Gastrocnemius medialis (tissue), 4 donors: ENCODE data around the gene NTRK1. TPM values are rescaled to one million over a fixed set of nuclear protein-coding genes. Genes with fewer than 3 reads are reported as not detected.

ENCODE experiments used
- ATAC-seq, 2 donors: fragments of 150-250 bp; one replicate each; pipeline ENCODE4 v1.9.1; 2016
- DNase-seq, 2 donors: peaks; one replicate each; pipeline ENCODE4 v3.0.0-alpha.2; 2019
- H3K27ac ChIP-seq, 4 donors: fragments of 200-600 bp; sonication (generic); 1 replicate in 1 of 4; 2 replicates in 3 of 4; pipeline ENCODE4 v1.5.1; 2016 to 2018; ENCODE audit warnings: mild to moderate bottlenecking in 2 of 4, moderate library complexity in 1 of 4
- H3K27me3 ChIP-seq, 3 donors: fragments of 200-600 bp; sonication (generic) in 2 of 3; 1 replicate in 1 of 3; 2 replicates in 2 of 3; pipeline versions ENCODE4 v1.5.1 to v1.6.0; 2016 to 2019; ENCODE audit warnings: mild to moderate bottlenecking in 1 of 3, moderate library complexity in 1 of 3
- H3K36me3 ChIP-seq, 2 donors: fragments of 200-600 bp; sonication (generic) in 1 of 2; one replicate each; pipeline ENCODE4 v1.5.1; 2017 to 2018
- H3K4me1 ChIP-seq, 2 donors: fragments of 200-600 bp; sonication (generic) in 1 of 2; one replicate each; pipeline ENCODE4 v1.5.1; 2016 to 2017; ENCODE audit warnings: mild to moderate bottlenecking in 2 of 2
- H3K4me3 ChIP-seq, 4 donors: fragments of 200-600 bp; sonication (generic) in 3 of 4; 1 replicate in 1 of 4; 2 replicates in 3 of 4; pipeline ENCODE4 v1.5.1; 2016 to 2019; ENCODE audit warnings: mild to moderate bottlenecking in 2 of 4
- H3K9me3 ChIP-seq, 3 donors: fragments of 200-600 bp; sonication (generic) in 2 of 3; 1 replicate in 1 of 3; 2 replicates in 2 of 3; pipeline ENCODE4 v1.5.1; 2016 to 2019
- CTCF ChIP-seq, 5 experiments: fragments of 450-650 bp in 3 of 5; fragments of 200-600 bp in 2 of 5; sonication (generic) in 2 of 5; IDR thresholded peaks in 4 of 5; conservative IDR thresholded peaks in 1 of 5; 1 replicate in 4 of 5; 2 replicates in 1 of 5; pipeline ENCODE4 v1.5.1; 2016 to 2019; ENCODE audit warnings: antibody characterized with exemption in 5 of 5, mild to moderate bottlenecking in 3 of 5, moderate library complexity in 3 of 5
- POLR2A ChIP-seq, 2 donors: fragments of 450-650 bp; IDR thresholded peaks; one replicate each; pipeline ENCODE4 v1.6.1; 2017; ENCODE audit warnings: antibody characterized with exemption in 2 of 2, mild to moderate bottlenecking in 2 of 2, moderate library complexity in 2 of 2
- in situ Hi-C, 4 donors: fragments of 200-750 bp; cut with MboI; loops; one replicate each; pipeline versions ENCODE4 v1.15.0 to v1.8.0; 2017; ENCODE audit warnings: low sequenced_read_pairs in 4 of 4
- intact Hi-C: fragments of 100-400 bp; cut with DNase I; formaldehyde crosslinking; loops from one replicate; pipeline ENCODE4 v1.15.1; 2023; ENCODE audit warnings: low total_unique reads
- total RNA-seq, 4 donors: library from RNA; depleted of rRNA; stranded (reverse); fragments of >200 nt; gene quantifications; one replicate each; pipeline versions ENCODE4 v1.1.0 to v1.2.3, GENCODE V29; 2016

NTRK1 gene
- total RNA-seq, 4 donors from 2014 or later = 0.13 to 0.22 TPM; not detected in 2

GRCh38 chr1:156905651-156906050 is 45.0 kb downstream of the NTRK1 start:
- H3K9me3 ChIP-seq = no peaks in the 10 kb centered on the region
- DNase-seq (no peak), ATAC-seq (no peak)
- H3K4me1 ChIP-seq = peaks cover 5 to 6% of the 10 kb centered on the region in 2 donors
- in situ Hi-C loops = no loop called here
- H3K27me3 ChIP-seq = peaks cover 0 to 11% (median 7%) of the 10 kb centered on the region in 3 donors
- no peak overlapping the region for H3K27ac ChIP-seq
- peaks cover 0 to 3% of the 10 kb centered on the region in 2 donors for H3K36me3 ChIP-seq
- TF ChIP-seq CTCF (IDR thresholded peaks at IDR 0.05 in 4 of 5, conservative IDR thresholded peaks at IDR 0.05 in 1 of 5) (no peak), POLR2A (IDR thresholded peaks at IDR 0.05) (no peak)
- no peak overlapping the region for H3K4me3 ChIP-seq
- intact Hi-C loops = no loop called here

GRCh38 chr1:156906206-156906906 is 45.7 kb downstream of the NTRK1 start:
- in situ Hi-C loops (no loop called here), intact Hi-C loops (no loop called here)
- H3K27me3 ChIP-seq = peaks cover 0 to 11% (median 7%) of the 10 kb centered on the region in 3 donors
- peaks cover 0 to 3% of the 10 kb centered on the region in 2 donors for H3K36me3 ChIP-seq
- no peak overlapping the region for H3K4me3 ChIP-seq
- H3K9me3 ChIP-seq = no peaks in the 10 kb centered on the region
- ATAC-seq (no peak), DNase-seq (no peak)
- H3K27ac ChIP-seq = no peak overlapping the region
- TF ChIP-seq CTCF (IDR thresholded peaks at IDR 0.05 in 4 of 5, conservative IDR thresholded peaks at IDR 0.05 in 1 of 5) (no peak), POLR2A (IDR thresholded peaks at IDR 0.05) (no peak)
- H3K4me1 ChIP-seq = peaks cover 0 to 2% of the 10 kb centered on the region in 2 donors

- ATAC-seq = no peak
- in situ Hi-C loops (no loop called here), intact Hi-C loops (no loop called here)
- Histone ChIP-seq H3K27ac (no peak overlapping the region), H3K4me3 (no peak overlapping the region), H3K4me1 (no peaks in the 10 kb centered on the region), H3K27me3 (peaks cover 0 to 11% (median 7%) of the 10 kb centered on the region in 3 donors), H3K9me3 (no peaks in the 10 kb centered on the region), H3K36me3 (peaks cover 0 to 3% of the 10 kb centered on the region in 2 donors)
- no peak for DNase-seq
- TF ChIP-seq POLR2A (IDR thresholded peaks at IDR 0.05) (no peak), CTCF (IDR thresholded peaks at IDR 0.05 in 4 of 5, conservative IDR thresholded peaks at IDR 0.05 in 1 of 5) (no peak)
These were observed 47.9 kb downstream of the NTRK1 start for GRCh38 chr1:156908541-156908940.

- in situ Hi-C loops (no loop called here), intact Hi-C loops (no loop called here)
- H3K9me3 ChIP-seq = no peaks in the 10 kb centered on the region
- no peak overlapping the region for H3K4me3 ChIP-seq
- peaks cover 0 to 3% of the 10 kb centered on the region in 2 donors for H3K36me3 ChIP-seq
- DNase-seq (no peak), ATAC-seq (no peak)
- TF ChIP-seq CTCF (IDR thresholded peaks at IDR 0.05 in 4 of 5, conservative IDR thresholded peaks at IDR 0.05 in 1 of 5) (no peak), POLR2A (IDR thresholded peaks at IDR 0.05) (no peak)
- H3K27ac ChIP-seq = no peak overlapping the region
- peaks cover 0 to 11% (median 7%) of the 10 kb centered on the region in 3 donors for H3K27me3 ChIP-seq
- H3K4me1 ChIP-seq = no peaks in the 10 kb centered on the region
These were observed 48.3 kb downstream of the NTRK1 start for GRCh38 chr1:156908955-156909354.
